AG04450 (cell line): ENCODE measurements around the gene SHB. TPM values are rescaled to one million over a fixed set of nuclear protein-coding genes. Genes with fewer than 3 reads are reported as not detected.

ENCODE experiments used
- CTCF ChIA-PET: fragments of 300-600, 350-600 bp; formaldehyde crosslinking; extraction: SDS; loops from one replicate; lab custom pipeline; 2022; ENCODE audit warnings: antibody characterized with exemption, inconsistent platforms; lab: Charles Lee
- POLR2A ChIA-PET: fragments of 350-600 bp; formaldehyde crosslinking; extraction: SDS; loops from one replicate; lab custom pipeline; 2021; ENCODE audit warnings: antibody characterized with exemption, inconsistent platforms; lab: Yijun Ruan, JAX
- DNase-seq: peaks from one replicate; pipeline ENCODE4 v3.0.0-alpha.2; 2011; ENCODE audit warnings: low read depth, low spot score
- H3K27ac ChIP-seq: one replicate; pipeline ENCODE4 v1.5.1; 2012; ENCODE audit warnings: low read depth, low read length, control low read depth
- H3K27me3 ChIP-seq: one replicate; pipeline ENCODE4 v1.6.0; 2012; ENCODE audit warnings: low read length; ENCODE audit not compliant: control insufficient read depth, insufficient read depth
- H3K4me3 ChIP-seq: 2 replicates; pipeline ENCODE4 v1.5.1; 2011; ENCODE audit warnings: mild to moderate bottlenecking, low read depth, low read length, control low read depth
- H3K9me3 ChIP-seq: 2 replicates; pipeline ENCODE4 v1.5.1; 2012; ENCODE audit warnings: low read length; ENCODE audit not compliant: control insufficient read depth, insufficient read depth
- polyA plus RNA-seq: library from polyadenylated mRNA; depleted of rRNA; stranded (reverse); fragments of >200 nt; gene quantifications from 2 replicates; pipeline ENCODE4 v1.2.3, GENCODE V29; 2011
- TF ChIP-seq, protein P1 (sequence below): IDR thresholded peaks from 2 replicates; pipeline ENCODE4 v1.5.1; 2011; ENCODE audit warnings: low read depth, low read length, control low read depth, inconsistent platforms

SHB gene
- polyA plus RNA-seq, 1 experiment = 16.7 TPM

DNA sequence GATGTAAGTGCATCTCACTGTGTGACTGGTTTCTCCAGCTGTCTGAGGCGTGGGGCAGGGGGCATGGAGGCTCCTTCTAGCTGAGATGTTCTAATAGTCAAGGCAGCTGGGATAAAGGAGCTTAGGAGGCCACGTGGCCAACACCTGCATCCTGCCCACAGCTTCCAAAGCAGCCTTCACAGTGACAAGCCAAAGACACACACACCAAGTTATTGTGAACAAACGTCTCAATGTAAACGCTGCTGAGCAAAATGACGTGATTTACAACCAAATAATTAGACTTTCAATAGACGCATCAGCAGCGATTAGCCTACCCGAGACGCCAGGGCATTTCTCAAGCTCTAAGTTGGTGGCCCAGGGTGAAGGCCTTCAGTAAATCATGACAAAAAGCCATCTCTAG lies 141.9 kb downstream of the SHB start:
- no peak for DNase-seq
- Histone ChIP-seq H3K4me3 (no peak overlapping the region), H3K9me3 (no peaks in the 10 kb centered on the region), H3K27me3 (no peaks in the 10 kb centered on the region), H3K27ac (no peak overlapping the region)
- POLR2A ChIA-PET = interaction anchor here (0.7 kb wide), 1 partner anchor 58 kb away, joined by 3 read pairs; no protein-coding TSS in a partner anchor
- TF ChIP-seq, protein P1, sequence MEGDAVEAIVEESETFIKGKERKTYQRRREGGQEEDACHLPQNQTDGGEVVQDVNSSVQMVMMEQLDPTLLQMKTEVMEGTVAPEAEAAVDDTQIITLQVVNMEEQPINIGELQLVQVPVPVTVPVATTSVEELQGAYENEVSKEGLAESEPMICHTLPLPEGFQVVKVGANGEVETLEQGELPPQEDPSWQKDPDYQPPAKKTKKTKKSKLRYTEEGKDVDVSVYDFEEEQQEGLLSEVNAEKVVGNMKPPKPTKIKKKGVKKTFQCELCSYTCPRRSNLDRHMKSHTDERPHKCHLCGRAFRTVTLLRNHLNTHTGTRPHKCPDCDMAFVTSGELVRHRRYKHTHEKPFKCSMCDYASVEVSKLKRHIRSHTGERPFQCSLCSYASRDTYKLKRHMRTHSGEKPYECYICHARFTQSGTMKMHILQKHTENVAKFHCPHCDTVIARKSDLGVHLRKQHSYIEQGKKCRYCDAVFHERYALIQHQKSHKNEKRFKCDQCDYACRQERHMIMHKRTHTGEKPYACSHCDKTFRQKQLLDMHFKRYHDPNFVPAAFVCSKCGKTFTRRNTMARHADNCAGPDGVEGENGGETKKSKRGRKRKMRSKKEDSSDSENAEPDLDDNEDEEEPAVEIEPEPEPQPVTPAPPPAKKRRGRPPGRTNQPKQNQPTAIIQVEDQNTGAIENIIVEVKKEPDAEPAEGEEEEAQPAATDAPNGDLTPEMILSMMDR = no peak
- CTCF ChIA-PET = interaction anchor here (1.3 kb wide), 1 partner anchor 45 kb away, joined by 3 read pairs; no protein-coding TSS in a partner anchor

- H3K27me3 ChIP-seq = no peaks in the 10 kb centered on the region
- peak overlapping the region; percentile 31 for H3K27ac ChIP-seq
- H3K4me3 ChIP-seq = no peak overlapping the region
- no peak for DNase-seq
- TF ChIP-seq, protein P1 = no peak
- H3K9me3 ChIP-seq = no peaks in the 10 kb centered on the region
- ChIA-PET POLR2A (no interaction called here), CTCF (interaction anchor here (1.3 kb wide), 1 partner anchor 46 kb away, joined by 3 read pairs; no protein-coding TSS in a partner anchor)
These were observed 142.3 kb downstream of the SHB start for GRCh38 chr9:37926737-37927118.

DNA sequence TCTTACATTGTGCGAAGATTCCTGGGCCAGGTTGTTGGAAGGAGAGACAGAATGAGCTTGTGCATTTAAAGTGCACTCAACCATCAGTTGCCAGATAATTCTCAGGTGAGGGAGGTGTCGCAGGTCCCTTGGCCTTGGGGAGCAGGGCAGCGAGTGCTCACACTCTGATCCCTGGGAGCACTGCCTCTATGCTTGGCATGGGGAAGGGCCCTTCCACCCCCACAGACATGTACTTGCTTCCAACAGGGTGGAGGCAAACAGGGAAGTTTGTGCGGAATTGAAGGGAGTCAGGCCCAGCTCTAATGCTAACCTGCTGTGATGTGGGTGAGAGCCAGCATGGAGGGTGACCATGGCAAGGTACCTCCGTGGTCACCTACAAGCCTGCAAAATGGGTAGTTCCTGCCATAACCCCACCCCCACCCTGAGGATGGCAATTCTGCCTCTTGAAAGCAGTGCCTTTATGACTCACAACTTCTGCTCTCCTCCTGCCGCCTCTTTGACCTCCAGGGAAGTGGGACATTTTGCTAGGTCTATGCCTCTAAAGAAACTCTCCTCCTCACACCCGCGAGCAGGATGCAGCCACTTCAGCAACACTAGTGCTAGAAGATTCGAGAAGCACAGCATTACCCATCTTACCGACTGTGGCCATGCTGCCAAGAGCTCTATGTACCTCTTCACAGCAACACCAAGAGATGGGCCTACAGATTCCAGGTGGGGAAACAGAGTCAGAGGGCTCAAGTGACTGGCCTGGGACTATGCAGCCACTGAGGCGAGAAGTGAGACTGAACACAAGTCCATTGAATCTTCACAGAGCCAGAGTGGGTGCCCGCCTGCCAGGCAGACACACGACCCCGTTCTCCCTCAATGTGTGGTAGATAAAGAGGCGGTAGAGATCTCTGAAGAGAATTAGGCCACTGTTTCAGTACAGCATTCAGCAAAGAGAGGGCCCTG lies 143.0 kb downstream of the SHB start:
- DNase-seq = no peak

GRCh38 chr9:37925006-37925405 lies 144.0 kb downstream of the SHB start:
- ChIA-PET CTCF (interaction anchor here (1.3 kb wide), 1 partner anchor 235 kb away, joined by 4 read pairs; no protein-coding TSS in a partner anchor), POLR2A (no interaction called here)
- H3K4me3 ChIP-seq = no peak overlapping the region

More for the DNA sequence above, 143.0 kb downstream of the SHB start:
- CTCF ChIA-PET = interaction anchor here (1.3 kb wide), 2 partner anchors 46 to 234 kb away, joined by 3 to 4 read pairs; no protein-coding TSS in a partner anchor
- TF ChIP-seq, protein P1 = no peak
- H3K9me3 ChIP-seq = no peaks in the 10 kb centered on the region
- peak overlapping the region; percentile 31 for H3K27ac ChIP-seq
- no peaks in the 10 kb centered on the region for H3K27me3 ChIP-seq
- no peak overlapping the region for H3K4me3 ChIP-seq
- POLR2A ChIA-PET = no interaction called here

More at GRCh38 chr9:37925006-37925405, 144.0 kb downstream of the SHB start:
- H3K27ac ChIP-seq = no peak overlapping the region
- H3K27me3 ChIP-seq = no peaks in the 10 kb centered on the region
- no peaks in the 10 kb centered on the region for H3K9me3 ChIP-seq
- TF ChIP-seq, protein P1 = no peak
- no peak for DNase-seq
